Measurements from ENCODE around the gene PLIN1. TPM values are rescaled to one million over a fixed set of nuclear protein-coding genes. Genes with fewer than 3 reads are reported as not detected.

PLIN1 gene
- total RNA-seq, 1 donor from 2014 or later: 0.07 TPM

DNA sequence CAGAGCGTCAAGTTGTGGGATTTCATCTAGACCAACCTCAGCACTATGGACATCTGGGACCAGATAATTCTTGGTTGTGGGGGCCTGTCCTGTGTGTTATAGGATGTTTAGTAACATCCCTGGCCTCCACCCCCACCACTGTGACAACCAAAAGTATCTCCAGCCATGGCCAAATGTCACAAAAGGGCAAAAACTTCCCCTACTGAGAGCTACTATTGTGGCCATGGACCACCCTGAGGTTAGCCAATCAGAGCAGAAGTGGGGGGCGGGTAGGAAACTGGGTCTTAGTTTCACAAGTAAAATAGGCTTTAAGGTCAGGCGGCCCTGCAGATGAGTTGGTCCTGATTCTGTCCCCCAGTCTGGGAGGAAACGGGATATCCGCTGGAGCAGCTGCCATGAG is 49.3 kb downstream of the PLIN1 start:
- H3K27me3 Mint-ChIP-seq (ENCODE audit: insufficient read depth, low read depth): peaks cover 21% of the 10 kb centered on the region
- peaks cover 8% of the 10 kb centered on the region for H4K20me1 ChIP-seq (ENCODE audit: low read depth)
- H3K9me3 ChIP-seq (ENCODE audit: low read depth): no peaks in the 10 kb centered on the region
- H3K36me3 ChIP-seq: peaks cover 10% of the 10 kb centered on the region
- H3K4me2 ChIP-seq: no peak overlapping the region
- peaks cover 18% of the 10 kb centered on the region for H3K9me3 Mint-ChIP-seq
- no peaks in the 10 kb centered on the region for H3K79me2 ChIP-seq (ENCODE audit: low read depth)
- peaks cover 60% of the 10 kb centered on the region for H3K36me3 Mint-ChIP-seq
- H3K27me3 ChIP-seq: no peaks in the 10 kb centered on the region
- no peak overlapping the region for H3K4me3 ChIP-seq
- no peaks in the 10 kb centered on the region for H3K4me1 ChIP-seq
- H2AFZ ChIP-seq (replicated peaks): no peak overlapping the region
- H3K27ac ChIP-seq: no peak overlapping the region
- no peak for TF ChIP-seq EZH2phosphoT487 (IDR thresholded peaks at IDR 0.05)
- TF ChIP-seq EZH2 (IDR thresholded peaks at IDR 0.05): no peak
- TF ChIP-seq, protein P1, sequence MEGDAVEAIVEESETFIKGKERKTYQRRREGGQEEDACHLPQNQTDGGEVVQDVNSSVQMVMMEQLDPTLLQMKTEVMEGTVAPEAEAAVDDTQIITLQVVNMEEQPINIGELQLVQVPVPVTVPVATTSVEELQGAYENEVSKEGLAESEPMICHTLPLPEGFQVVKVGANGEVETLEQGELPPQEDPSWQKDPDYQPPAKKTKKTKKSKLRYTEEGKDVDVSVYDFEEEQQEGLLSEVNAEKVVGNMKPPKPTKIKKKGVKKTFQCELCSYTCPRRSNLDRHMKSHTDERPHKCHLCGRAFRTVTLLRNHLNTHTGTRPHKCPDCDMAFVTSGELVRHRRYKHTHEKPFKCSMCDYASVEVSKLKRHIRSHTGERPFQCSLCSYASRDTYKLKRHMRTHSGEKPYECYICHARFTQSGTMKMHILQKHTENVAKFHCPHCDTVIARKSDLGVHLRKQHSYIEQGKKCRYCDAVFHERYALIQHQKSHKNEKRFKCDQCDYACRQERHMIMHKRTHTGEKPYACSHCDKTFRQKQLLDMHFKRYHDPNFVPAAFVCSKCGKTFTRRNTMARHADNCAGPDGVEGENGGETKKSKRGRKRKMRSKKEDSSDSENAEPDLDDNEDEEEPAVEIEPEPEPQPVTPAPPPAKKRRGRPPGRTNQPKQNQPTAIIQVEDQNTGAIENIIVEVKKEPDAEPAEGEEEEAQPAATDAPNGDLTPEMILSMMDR (IDR thresholded peaks at IDR 0.05): no peak
- peaks cover 4% of the 10 kb centered on the region for H3K4me1 Mint-ChIP-seq
- H3F3A ChIP-seq (ENCODE audit: low read depth): no peaks in the 10 kb centered on the region
- no peak for DNase-seq (ENCODE audit: low spot score)
- H3K9ac ChIP-seq: no peak overlapping the region
- peak overlapping the region; percentile 70 for H3K27ac Mint-ChIP-seq
- H3K4me3 Mint-ChIP-seq: no peak overlapping the region

DNA sequence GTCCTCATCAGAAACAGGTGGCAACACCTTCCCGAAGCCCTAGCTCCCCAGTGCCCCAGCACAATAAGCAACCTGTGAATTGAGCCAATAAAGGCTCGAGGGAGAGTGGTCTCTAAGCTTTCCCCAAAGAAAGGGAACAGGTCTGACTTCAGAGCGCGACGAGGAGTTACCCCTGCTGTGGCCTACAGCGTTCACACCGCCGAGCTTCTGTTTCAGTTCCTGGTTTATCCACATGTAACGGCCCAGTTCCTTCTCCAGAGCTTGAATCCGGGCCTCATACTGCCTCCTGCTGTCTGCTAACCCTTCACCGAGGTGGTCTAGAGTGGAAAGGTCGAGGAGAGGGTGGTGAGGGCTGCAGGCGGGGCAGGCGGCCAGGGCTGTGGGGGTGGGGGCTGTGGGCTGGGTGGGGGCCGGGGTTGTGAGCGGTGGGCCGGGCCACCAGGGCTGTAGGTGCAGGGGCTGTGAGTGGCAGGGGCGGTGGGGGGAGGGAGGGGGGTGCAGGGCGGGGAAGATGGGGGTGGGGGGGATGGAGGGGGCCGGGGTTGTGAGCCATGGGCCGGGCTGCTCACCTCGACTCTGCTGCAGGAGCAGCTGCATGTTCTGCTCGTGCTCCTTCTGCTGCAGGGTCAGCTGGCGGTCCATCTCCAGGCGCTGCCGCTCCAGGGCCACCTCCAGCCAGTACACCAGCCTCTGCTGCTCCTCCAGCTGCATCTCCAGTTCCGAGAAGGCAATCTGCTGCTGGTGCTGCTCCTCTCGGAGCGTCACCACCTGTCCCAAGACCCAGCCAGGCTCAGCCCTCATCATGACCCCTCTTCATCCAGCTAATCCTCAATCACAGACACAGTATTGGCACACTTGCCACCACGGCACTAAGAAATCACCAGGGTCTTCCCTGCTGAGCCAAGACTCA is 50.1 kb downstream of the PLIN1 start:
- Histone ChIP-seq H3K27me3 (no peaks in the 10 kb centered on the region), H3K79me2 (ENCODE audit: low read depth) (no peaks in the 10 kb centered on the region), H3F3A (ENCODE audit: low read depth) (no peaks in the 10 kb centered on the region), H4K20me1 (ENCODE audit: low read depth) (peaks cover 8% of the 10 kb centered on the region), H3K4me1 (no peaks in the 10 kb centered on the region), H3K4me2 (no peak overlapping the region), H3K9me3 (ENCODE audit: low read depth) (no peaks in the 10 kb centered on the region), H3K36me3 (peaks cover 9% of the 10 kb centered on the region), H2AFZ (replicated peaks) (no peak overlapping the region), H3K27ac (no peak overlapping the region), H3K9ac (no peak overlapping the region), H3K4me3 (no peak overlapping the region)
- Mint-ChIP-seq H3K9me3 (peaks cover 12% of the 10 kb centered on the region), H3K4me3 (peak overlapping the region; percentile 19), H3K27ac (peak overlapping the region; percentile 70), H3K36me3 (peaks cover 60% of the 10 kb centered on the region), H3K27me3 (ENCODE audit: insufficient read depth, low read depth) (peaks cover 21% of the 10 kb centered on the region), H3K4me1 (peaks cover 4% of the 10 kb centered on the region)
- TF ChIP-seq EZH2phosphoT487 (IDR thresholded peaks at IDR 0.05) (no peak), EZH2 (IDR thresholded peaks at IDR 0.05) (no peak)
- TF ChIP-seq, protein P1 (IDR thresholded peaks at IDR 0.05): no peak
- peak; percentile 11 for DNase-seq (ENCODE audit: low spot score)

DNA sequence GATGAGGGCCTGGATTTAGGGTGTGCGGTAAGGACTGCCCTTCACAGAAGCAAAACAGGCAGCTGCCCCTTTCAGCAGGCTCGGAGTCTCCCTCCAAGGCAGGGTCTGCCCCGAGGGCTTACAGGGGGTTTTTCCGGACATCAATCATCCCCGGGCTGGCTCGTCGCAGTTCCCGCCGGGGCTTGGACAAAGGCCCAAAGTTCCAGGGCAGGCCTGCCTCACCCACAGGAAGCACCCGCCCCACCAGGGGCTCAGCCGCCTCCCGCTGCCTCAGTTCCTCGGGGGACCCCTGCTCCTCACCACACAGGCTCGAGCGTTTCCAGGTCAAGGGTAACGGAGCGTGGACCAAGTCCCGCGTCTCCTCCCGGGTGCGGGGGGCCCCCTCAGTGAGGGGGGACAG is 50.9 kb downstream of the PLIN1 start:
- H3K4me2 ChIP-seq: no peak overlapping the region
- no peaks in the 10 kb centered on the region for H3K27me3 ChIP-seq
- no peak for DNase-seq (ENCODE audit: low spot score)
- H3F3A ChIP-seq (ENCODE audit: low read depth): no peaks in the 10 kb centered on the region
- no peak overlapping the region for H3K9ac ChIP-seq
- H4K20me1 ChIP-seq (ENCODE audit: low read depth): peaks cover 8% of the 10 kb centered on the region
- Mint-ChIP-seq H3K9me3 (peaks cover 6% of the 10 kb centered on the region), H3K36me3 (peaks cover 60% of the 10 kb centered on the region), H3K4me1 (peaks cover 4% of the 10 kb centered on the region), H3K27me3 (ENCODE audit: insufficient read depth, low read depth) (peaks cover 19% of the 10 kb centered on the region), H3K27ac (no peak overlapping the region), H3K4me3 (no peak overlapping the region)
- no peak for TF ChIP-seq EZH2 (IDR thresholded peaks at IDR 0.05)
- TF ChIP-seq, protein P1 (IDR thresholded peaks at IDR 0.05): no peak
- no peak for TF ChIP-seq EZH2phosphoT487 (IDR thresholded peaks at IDR 0.05)
- H3K9me3 ChIP-seq (ENCODE audit: low read depth): no peaks in the 10 kb centered on the region
- H3K4me3 ChIP-seq: no peak overlapping the region
- no peaks in the 10 kb centered on the region for H3K79me2 ChIP-seq (ENCODE audit: low read depth)
- no peak overlapping the region for H3K27ac ChIP-seq
- no peaks in the 10 kb centered on the region for H3K4me1 ChIP-seq
- H3K36me3 ChIP-seq: peaks cover 5% of the 10 kb centered on the region
- no peak overlapping the region for H2AFZ ChIP-seq (replicated peaks)

Measured in neural progenitor cell (in vitro differentiated cells).